GM18498 (cell line): ENCODE results near the gene LRRC34.

Source experiments
- ATAC-seq: cut with Tn5 transposase; IDR thresholded peaks from one replicate; pipeline ENCODE4 v1.9.1; 2021; ENCODE audit warnings: mild to moderate bottlenecking, moderate library complexity; ENCODE audit not compliant: unreplicated experiment

Gene LRRC34

GRCh38 chr3:169769287-169770181, 43.2 kb downstream of the LRRC34 start, which contains the start of gene ACTRT3:
Gene ACTRT3 (minus strand): TSS chr3:169769561. CDS start chr3:169769520, 41 bp downstream.
- ATAC-seq: peak; percentile 28

GRCh38 chr3:169764882-169765612, 47.7 kb downstream of the LRRC34 start, which contains the start of gene TERC:
Gene TERC (minus strand): TSS chr3:169765060.
- peak; percentile 79 for ATAC-seq

GRCh38 chr3:169764312-169764881, 48.3 kb downstream of the LRRC34 start:
- peak; percentile 46 for ATAC-seq

GRCh38 chr3:169760479-169760878, 52.2 kb downstream of the LRRC34 start:
- no peak for ATAC-seq

- peak; percentile 45 for ATAC-seq
Observed at GRCh38 chr3:169759256-169759655, 53.4 kb downstream of the LRRC34 start.

- no peak for ATAC-seq
Observed at GRCh38 chr3:169758359-169758994, 54.2 kb downstream of the LRRC34 start.

- no peak for ATAC-seq
Observed at GRCh38 chr3:169755488-169755887, 57.2 kb downstream of the LRRC34 start.

GRCh38 chr3:169754711-169755110, 58.0 kb downstream of the LRRC34 start:
- no peak for ATAC-seq

- no peak for ATAC-seq
Observed at GRCh38 chr3:169751875-169752274, 60.8 kb downstream of the LRRC34 start.

GRCh38 chr3:169750665-169751064, 62.0 kb downstream of the LRRC34 start:
- ATAC-seq: no peak

- no peak for ATAC-seq
Observed at GRCh38 chr3:169748670-169749069, 64.0 kb downstream of the LRRC34 start.

- no peak for ATAC-seq
Observed at GRCh38 chr3:169746924-169747323, 65.8 kb downstream of the LRRC34 start.

- no peak for ATAC-seq
Observed at GRCh38 chr3:169744366-169745054, 68.2 kb downstream of the LRRC34 start.
